Inflammatory macrophage (primary cell): ENCODE data around the gene BRSK2.
A peak's percentile ranks its signal among the peaks of the same experiment; 100 is the strongest.
"Not testable (repeated sequence)": the region's sequence is repeated elsewhere in the genome, so short reads cannot be mapped to it uniquely, and the experiment has no call there.

ENCODE experiments used
- DNase-seq, 2 donors: peaks; one replicate each; pipeline ENCODE4 v3.0.0-alpha.2; 2020 to 2022

Gene BRSK2

GRCh38 chr11:1410366-1411291 is 20.9 kb downstream of the BRSK2 start:
- DNase-seq, result no peak

- no peak for DNase-seq
These were observed 21.6 kb downstream of the BRSK2 start for GRCh38 chr11:1411301-1411700.

GRCh38 chr11:1411739-1412138 is 22.0 kb downstream of the BRSK2 start:
- not testable (repeated sequence) for DNase-seq

GRCh38 chr11:1412377-1413095 is 22.8 kb downstream of the BRSK2 start:
- no peak for DNase-seq

- DNase-seq, result no peak
These were observed 24.9 kb downstream of the BRSK2 start for GRCh38 chr11:1414650-1415049.

- no peak for DNase-seq
These were observed 25.9 kb downstream of the BRSK2 start for GRCh38 chr11:1415631-1416030.

- not testable (repeated sequence) for DNase-seq
These were observed 28.6 kb downstream of the BRSK2 start for GRCh38 chr11:1418192-1418795.

- DNase-seq, result no peak
These were observed 30.1 kb downstream of the BRSK2 start for GRCh38 chr11:1419811-1420210.

GRCh38 chr11:1421291-1421690 is 31.6 kb downstream of the BRSK2 start:
- DNase-seq, result no peak

- DNase-seq, result peak in 1 of 2 donors; percentile 6
These were observed 32.7 kb downstream of the BRSK2 start for GRCh38 chr11:1422481-1422880.

- DNase-seq, result no peak
These were observed 33.2 kb downstream of the BRSK2 start for GRCh38 chr11:1422981-1423380.

- not testable (repeated sequence) for DNase-seq
These were observed 33.7 kb downstream of the BRSK2 start for GRCh38 chr11:1423406-1423805.

- no peak for DNase-seq
These were observed 35.3 kb downstream of the BRSK2 start for GRCh38 chr11:1425006-1425405.

GRCh38 chr11:1425439-1425838 is 35.7 kb downstream of the BRSK2 start:
- DNase-seq, result no peak

- DNase-seq, result no peak
These were observed 39.1 kb downstream of the BRSK2 start for GRCh38 chr11:1428762-1429316.

GRCh38 chr11:1433568-1433967 is 43.8 kb downstream of the BRSK2 start:
- DNase-seq, result no peak

- no peak for DNase-seq
These were observed 44.4 kb downstream of the BRSK2 start for GRCh38 chr11:1433977-1434640.

- DNase-seq, result not testable (repeated sequence)
These were observed 45.7 kb downstream of the BRSK2 start for GRCh38 chr11:1435479-1435819.

GRCh38 chr11:1435820-1436467 is 46.2 kb downstream of the BRSK2 start:
- DNase-seq, result no peak

GRCh38 chr11:1436468-1437039 is 46.8 kb downstream of the BRSK2 start:
- DNase-seq, result no peak

GRCh38 chr11:1437500-1437899 is 47.8 kb downstream of the BRSK2 start:
- no peak for DNase-seq
